Spleen (tissue), 11 donors: ENCODE measurements around the gene ADAMTS4. TPM values are rescaled to one million over a fixed set of nuclear protein-coding genes. Genes with fewer than 3 reads are reported as not detected.

Experiments
- DNase-seq: peaks from one replicate; pipeline ENCODE4 v3.0.0-alpha.2; 2020
- H3K27ac ChIP-seq, 8 donors: fragments of 200-600 bp; sonication (generic) in 7 of 8; 1 replicate in 4 of 8; 2 replicates in 4 of 8; pipeline versions ENCODE4 v1.5.0 to v1.8.0; 2016 to 2021; ENCODE audit warnings: inconsistent platforms in 4 of 8, mild to moderate bottlenecking in 4 of 8, moderate library complexity in 1 of 8
- H3K27me3 ChIP-seq, 7 donors: fragments of 200-600 bp; sonication (generic) in 6 of 7; replicated peaks in 1 of 7; 1 replicate in 4 of 7; 2 replicates in 3 of 7; pipeline versions ENCODE4 v1.5.0 to v1.8.0; 2016 to 2021; ENCODE audit warnings: inconsistent platforms in 3 of 7, mild to moderate bottlenecking in 1 of 7
- H3K36me3 ChIP-seq, 6 donors: fragments of 200-600 bp; sonication (generic) in 5 of 6; 1 replicate in 4 of 6; 2 replicates in 2 of 6; pipeline versions ENCODE4 v1.5.0 to v1.8.0; 2016 to 2021; ENCODE audit warnings: inconsistent platforms in 2 of 6
- H3K4me1 ChIP-seq, 6 donors: fragments of 200-600 bp; sonication (generic) in 5 of 6; 1 replicate in 3 of 6; 2 replicates in 3 of 6; pipeline versions ENCODE4 v1.5.0 to v1.8.0; 2016 to 2021; ENCODE audit warnings: inconsistent platforms in 3 of 6
- H3K4me3 ChIP-seq, 8 donors: fragments of 200-600 bp; sonication (generic) in 7 of 8; 1 replicate in 4 of 8; 2 replicates in 4 of 8; pipeline versions ENCODE4 v1.5.0 to v1.8.0; 2016 to 2021; ENCODE audit warnings: inconsistent platforms in 4 of 8, mild to moderate bottlenecking in 4 of 8, moderate library complexity in 2 of 8
- H3K9me3 ChIP-seq, 8 donors: fragments of 200-600 bp; sonication (generic) in 7 of 8; 1 replicate in 4 of 8; 2 replicates in 4 of 8; pipeline versions ENCODE4 v1.5.0 to v1.8.0; 2016 to 2021; ENCODE audit warnings: inconsistent platforms in 4 of 8
- POLR2A ChIP-seq, 3 donors: fragments of 450-650 bp; IDR thresholded peaks; one replicate each; pipeline ENCODE4 v1.5.1; 2017; ENCODE audit warnings: antibody characterized with exemption in 3 of 3, mild to moderate bottlenecking in 1 of 3
- POLR2AphosphoS5 ChIP-seq, 3 donors: sonication (generic); formaldehyde crosslinking; IDR thresholded peaks; one replicate each; pipeline ENCODE4 v1.5.1; 2017; ENCODE audit warnings: antibody characterized with exemption in 3 of 3
- WGBS, 5 donors: extraction: QIAGEN DNeasy Blood & Tissue Kit in 3 of 5; methylation state at CpG; one replicate each; pipeline versions ENCODE4 v1.1.5 to v1.1.7; 2013 to 2018; 5-methylcytosine and 5-hydroxymethylcytosine counted together
- intact Hi-C: fragments of 100-400 bp; cut with DNase I; formaldehyde crosslinking; loops from one replicate; pipeline ENCODE4 v1.15.0; 2023; ENCODE audit warnings: low total_unique reads
- polyA plus RNA-seq, 3 donors: library from polyadenylated mRNA; stranded (reverse); fragments of 200-250 nt; gene quantifications; one replicate each; pipeline ENCODE4 v1.2.1, GENCODE V29; 2013
- total RNA-seq, 7 donors: library from RNA; depleted of rRNA in 3 of 7; stranded (reverse); fragments of >200 nt in 3 of 7; fragmentation: NEBNext Ultra II Directional in 4 of 7; extraction: Animal tissue kit (Norgen Biotek cat#: 25700) in 4 of 7; gene quantifications; one replicate each; pipeline versions ENCODE4 v1.1.0 to v1.2.1, GENCODE V29; 2016 to 2021
- TF ChIP-seq, protein P1 (sequence below), 11 experiments: fragments of 200-600 bp in 7 of 11; fragments of 450-650 bp in 4 of 11; sonication (generic) in 4 of 11; IDR thresholded peaks in 8 of 11; conservative IDR thresholded peaks in 3 of 11; 1 replicate in 7 of 11; 2 replicates in 4 of 11; pipeline versions ENCODE4 v1.4.0 to v1.8.0; 2016 to 2021; ENCODE audit warnings: antibody characterized with exemption in 11 of 11, inconsistent platforms in 4 of 11, mild to moderate bottlenecking in 1 of 11
- donor health status: healthy with polysubstance abuse.
- donor health status: DM: no; HTN: no; CAD: no; lungs with moderate emphysema.
- donor health status: DM: no; HTN: no; CAD: no.
- donor health status: Bipolar disorder and iron deficiency.
- donor health status: healthy.
- donor health status: DM: no; HTN: no; CAD: no.
- donor health status: DM: yes; HTN: yes; CAD: no.

The ADAMTS4 gene
- total and polyA plus RNA-seq, 10 donors = 0.26 to 37.8 (median 4.0) TPM

DNA sequence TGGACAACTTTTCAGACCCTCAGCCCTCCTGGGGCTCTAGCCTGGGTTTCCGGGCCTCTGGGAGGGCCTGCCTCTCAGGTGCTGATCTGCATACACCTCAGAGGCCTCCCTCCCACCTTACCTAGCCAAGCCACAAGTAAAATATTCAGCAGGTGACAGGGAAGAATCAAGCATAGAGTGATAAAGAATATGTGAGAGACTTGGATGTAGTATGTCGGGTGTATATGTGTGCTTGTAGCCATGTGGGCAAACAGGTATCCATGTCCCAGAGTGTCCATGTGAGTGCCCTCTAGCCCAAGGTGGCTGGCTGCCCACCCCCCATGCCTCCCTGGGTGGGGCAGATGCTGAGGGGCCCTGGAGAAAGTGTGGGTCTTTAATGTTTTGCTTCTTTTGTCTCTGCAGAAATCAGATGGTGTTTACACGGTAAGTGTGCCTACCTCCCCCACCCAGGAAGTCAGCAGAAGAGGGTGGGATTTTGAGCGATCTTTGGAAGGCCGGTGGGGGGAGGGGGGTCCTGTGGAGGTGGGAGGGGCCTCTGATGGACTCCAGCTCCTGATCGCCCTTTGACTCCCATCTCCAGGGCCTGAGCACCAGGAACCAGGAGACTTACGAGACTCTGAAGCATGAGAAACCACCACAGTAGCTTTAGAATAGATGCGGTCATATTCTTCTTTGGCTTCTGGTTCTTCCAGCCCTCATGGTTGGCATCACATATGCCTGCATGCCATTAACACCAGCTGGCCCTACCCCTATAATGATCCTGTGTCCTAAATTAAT is 19.6 kb upstream of the ADAMTS4 start:
- peaks cover 0 to 62% (median 24%) of the 10 kb centered on the region in 6 donors for H3K4me1 ChIP-seq
- H3K9me3 ChIP-seq = no peaks in the 10 kb centered on the region
- peak; percentile 58 for DNase-seq
- H3K27ac ChIP-seq = peak overlapping the region in 7 of 8 donors; percentile 87 to 95 (median 91)
- intact Hi-C loops = no loop called here
- TF ChIP-seq POLR2A (IDR thresholded peaks at IDR 0.05) (no peak), POLR2AphosphoS5 (IDR thresholded peaks at IDR 0.05) (no peak)
- TF ChIP-seq, protein P1, sequence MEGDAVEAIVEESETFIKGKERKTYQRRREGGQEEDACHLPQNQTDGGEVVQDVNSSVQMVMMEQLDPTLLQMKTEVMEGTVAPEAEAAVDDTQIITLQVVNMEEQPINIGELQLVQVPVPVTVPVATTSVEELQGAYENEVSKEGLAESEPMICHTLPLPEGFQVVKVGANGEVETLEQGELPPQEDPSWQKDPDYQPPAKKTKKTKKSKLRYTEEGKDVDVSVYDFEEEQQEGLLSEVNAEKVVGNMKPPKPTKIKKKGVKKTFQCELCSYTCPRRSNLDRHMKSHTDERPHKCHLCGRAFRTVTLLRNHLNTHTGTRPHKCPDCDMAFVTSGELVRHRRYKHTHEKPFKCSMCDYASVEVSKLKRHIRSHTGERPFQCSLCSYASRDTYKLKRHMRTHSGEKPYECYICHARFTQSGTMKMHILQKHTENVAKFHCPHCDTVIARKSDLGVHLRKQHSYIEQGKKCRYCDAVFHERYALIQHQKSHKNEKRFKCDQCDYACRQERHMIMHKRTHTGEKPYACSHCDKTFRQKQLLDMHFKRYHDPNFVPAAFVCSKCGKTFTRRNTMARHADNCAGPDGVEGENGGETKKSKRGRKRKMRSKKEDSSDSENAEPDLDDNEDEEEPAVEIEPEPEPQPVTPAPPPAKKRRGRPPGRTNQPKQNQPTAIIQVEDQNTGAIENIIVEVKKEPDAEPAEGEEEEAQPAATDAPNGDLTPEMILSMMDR (IDR thresholded peaks at IDR 0.05 in 8 of 11, conservative IDR thresholded peaks at IDR 0.05 in 3 of 11) = no peak
- peaks cover 0 to 43% (median 16%) of the 10 kb centered on the region in 6 donors for H3K36me3 ChIP-seq
- peaks cover 0 to 15% (median 0%) of the 10 kb centered on the region in 7 donors for H3K27me3 ChIP-seq
- 62 to 79% (median 76%) methylated on average over 8 of the region's 8 CpGs for WGBS, 5 donors
- peak overlapping the region in 3 of 8 donors; percentile 39 to 68 (median 51) for H3K4me3 ChIP-seq

DNA sequence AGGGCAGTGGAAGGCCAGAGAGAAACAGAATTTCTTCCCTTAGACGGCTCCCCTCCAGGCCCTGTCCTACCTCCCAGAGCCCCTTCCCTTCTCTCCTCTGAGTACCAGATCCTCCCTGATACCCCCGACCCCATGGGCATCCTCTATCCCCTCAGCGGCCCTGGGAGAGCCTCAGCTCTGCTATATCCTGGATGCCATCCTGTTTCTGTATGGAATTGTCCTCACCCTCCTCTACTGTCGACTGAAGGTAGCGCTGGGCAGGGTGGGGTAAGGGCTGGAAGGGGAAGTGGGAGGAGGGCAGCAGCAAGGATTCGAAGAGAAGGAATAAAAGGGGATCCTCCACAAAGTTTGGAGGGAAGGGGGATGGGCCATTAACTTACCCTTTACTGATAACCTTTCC is 19.0 kb upstream of the ADAMTS4 start:
- peak; percentile 63 for DNase-seq
- H3K4me1 ChIP-seq = peaks cover 0 to 65% (median 24%) of the 10 kb centered on the region in 6 donors
- peak overlapping the region in 7 of 8 donors; percentile 13 to 68 (median 39) for H3K4me3 ChIP-seq
- no peaks in the 10 kb centered on the region for H3K9me3 ChIP-seq
- peaks cover 0 to 50% (median 23%) of the 10 kb centered on the region in 6 donors for H3K36me3 ChIP-seq
- H3K27ac ChIP-seq = peak overlapping the region in 7 of 8 donors; percentile 87 to 95 (median 91)
- peaks cover 0 to 11% (median 0%) of the 10 kb centered on the region in 7 donors for H3K27me3 ChIP-seq
- TF ChIP-seq POLR2A (IDR thresholded peaks at IDR 0.05) (no peak), POLR2AphosphoS5 (IDR thresholded peaks at IDR 0.05) (no peak)
- TF ChIP-seq, protein P1 (IDR thresholded peaks at IDR 0.05 in 8 of 11, conservative IDR thresholded peaks at IDR 0.05 in 3 of 11) = no peak
- intact Hi-C loops = no loop called here
- 48 to 65% (median 56%) methylated on average over 6 of the region's 6 CpGs for WGBS, 5 donors

DNA sequence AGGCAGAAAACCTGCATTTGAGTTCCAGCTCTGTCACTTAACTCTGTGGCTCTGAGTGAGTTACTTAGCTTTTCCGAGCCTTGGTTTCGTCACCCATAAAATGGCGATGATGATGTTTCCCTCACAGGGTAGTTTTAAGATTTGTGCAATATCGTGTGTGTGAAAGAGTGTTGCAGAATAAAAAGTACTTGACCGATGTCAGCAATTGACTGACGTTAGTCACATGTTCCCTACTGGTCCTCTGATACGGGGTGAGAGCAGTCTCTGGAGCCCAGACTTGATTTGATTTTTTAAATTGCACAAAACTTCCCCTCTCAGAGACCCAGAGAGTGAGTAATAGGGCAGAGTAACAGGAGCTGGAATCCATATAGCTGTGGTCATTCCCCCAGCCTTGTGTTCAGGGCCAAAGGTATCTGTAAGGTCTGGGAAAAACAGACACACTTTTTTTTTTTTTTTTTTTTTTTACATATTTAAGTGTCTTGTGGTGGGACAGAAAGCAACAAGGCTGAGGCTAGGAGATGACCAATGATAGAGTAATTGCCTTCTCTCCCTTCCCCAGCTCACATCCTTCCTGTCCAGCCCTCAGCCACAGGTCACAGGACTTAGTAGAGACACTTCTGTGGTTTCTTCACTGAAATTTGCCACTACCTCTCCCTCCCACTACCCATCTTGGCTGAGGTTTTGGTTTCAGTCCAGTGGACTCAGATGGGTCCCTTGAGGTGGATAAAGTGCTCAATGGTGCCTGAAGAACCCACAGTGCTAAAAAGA is 18.3 kb upstream of the ADAMTS4 start:
- H3K27me3 ChIP-seq = peaks cover 0 to 11% (median 0%) of the 10 kb centered on the region in 7 donors
- H3K9me3 ChIP-seq = no peaks in the 10 kb centered on the region
- 23 to 60% (median 34%) methylated on average over 7 of the region's 7 CpGs for WGBS, 5 donors
- TF ChIP-seq POLR2AphosphoS5 (IDR thresholded peaks at IDR 0.05) (peak in 1 of 3 donors; percentile 84), POLR2A (IDR thresholded peaks at IDR 0.05) (no peak)
- TF ChIP-seq, protein P1 (IDR thresholded peaks at IDR 0.05 in 8 of 11, conservative IDR thresholded peaks at IDR 0.05 in 3 of 11) = no peak
- peak overlapping the region in 7 of 8 donors; percentile 15 to 68 (median 39) for H3K4me3 ChIP-seq
- peak; percentile 9 for DNase-seq
- peaks cover 1 to 57% (median 30%) of the 10 kb centered on the region in 6 donors for H3K36me3 ChIP-seq
- peak overlapping the region; percentile 36 to 95 (median 90) for H3K27ac ChIP-seq
- intact Hi-C loops = no loop called here
- peaks cover 0 to 65% (median 24%) of the 10 kb centered on the region in 6 donors for H3K4me1 ChIP-seq
